HepG2 (cell line): ENCODE results near the gene DNAJB12. TPM values are rescaled to one million over a fixed set of nuclear protein-coding genes. Genes with fewer than 3 reads are reported as not detected.
A peak's percentile ranks its signal among the peaks of the same experiment; 100 is the strongest.

Source experiments
- AHR ChIP-seq: IDR thresholded peaks from 2 replicates; pipeline ENCODE4 v1.6.1; 2018; ENCODE audit warnings: missing genetic modification reagents, missing compliant biosample characterization
- ASH2L ChIP-seq: fragments of 300-600, 200-600 bp; sonication (generic); IDR thresholded peaks from 2 replicates; pipeline ENCODE4 v1.7.0; 2017; ENCODE audit warnings: low read depth, mild to moderate bottlenecking, moderate library complexity, mixed read lengths, low read length; ENCODE audit not compliant: insufficient read length
- FOXO4 ChIP-seq: sonication (generic); formaldehyde crosslinking; conservative IDR thresholded peaks from 2 replicates; pipeline ENCODE4 v1.8.1; 2023; ENCODE audit warnings: missing genetic modification reagents
- HIVEP1 ChIP-seq: sonication (generic); formaldehyde crosslinking; IDR thresholded peaks from 2 replicates; pipeline ENCODE4 v1.4.0; 2020; ENCODE audit warnings: mild to moderate bottlenecking, missing genetic modification reagents
- JUND ChIP-seq: sonication (generic); formaldehyde crosslinking; IDR thresholded peaks from 2 replicates; pipeline ENCODE4 v1.8.0; 2022; ENCODE audit warnings: mild to moderate bottlenecking, missing genetic modification reagents
- KDM5A ChIP-seq: fragments of 200-600 bp; sonication (generic); IDR thresholded peaks from 2 replicates; pipeline ENCODE4 v1.7.0; 2018; ENCODE audit warnings: antibody characterized with exemption, mild to moderate bottlenecking, low read length, borderline replicate concordance
- NFE2L2 ChIP-seq: fragments of 150-350 bp; IDR thresholded peaks from 2 replicates; pipeline ENCODE4 v1.6.1; 2014; ENCODE audit warnings: low read length
- NRL ChIP-seq: sonication (generic); formaldehyde crosslinking; IDR thresholded peaks from 2 replicates; pipeline ENCODE4 v1.5.0; 2020; ENCODE audit warnings: missing genetic modification reagents, mild to moderate bottlenecking, moderate library complexity, borderline replicate concordance
- POGK ChIP-seq: sonication (generic); formaldehyde crosslinking; conservative IDR thresholded peaks from 2 replicates; pipeline ENCODE4 v1.8.0; 2022; ENCODE audit warnings: mild to moderate bottlenecking, moderate library complexity, missing genetic modification reagents
- POLR2G ChIP-seq: fragments of 200-400 bp; formaldehyde crosslinking; IDR thresholded peaks from 2 replicates; pipeline ENCODE4 v1.6.1; 2018; ENCODE audit warnings: mild to moderate bottlenecking, low read depth, low read length, moderate library complexity
- PREB ChIP-seq: sonication (generic); formaldehyde crosslinking; IDR thresholded peaks from 2 replicates; pipeline ENCODE4 v1.4.0; 2020; ENCODE audit warnings: missing genetic modification reagents
- SOX5 ChIP-seq: IDR thresholded peaks from 2 replicates; pipeline ENCODE4 v1.6.1; 2016; ENCODE audit warnings: borderline replicate concordance
- SP5 ChIP-seq: IDR thresholded peaks from 2 replicates; pipeline ENCODE4 v1.6.1; 2016; ENCODE audit warnings: low read depth, borderline replicate concordance
- ZBTB1 ChIP-seq: sonication (generic); formaldehyde crosslinking; IDR thresholded peaks from 2 replicates; pipeline ENCODE4 v1.4.0; 2020; ENCODE audit warnings: missing genetic modification reagents, borderline replicate concordance
- ZNF263 ChIP-seq: sonication (generic); formaldehyde crosslinking; IDR thresholded peaks from 2 replicates; pipeline ENCODE4 v1.4.0; 2020; ENCODE audit warnings: missing genetic modification reagents
- ZNF264 ChIP-seq: sonication (generic); formaldehyde crosslinking; IDR thresholded peaks from 2 replicates; pipeline ENCODE4 v1.4.0; 2020; ENCODE audit warnings: missing genetic modification reagents
- ZNF333 ChIP-seq: sonication (generic); formaldehyde crosslinking; IDR thresholded peaks from 2 replicates; pipeline ENCODE4 v1.4.0; 2020; ENCODE audit warnings: mild to moderate bottlenecking, missing genetic modification reagents, borderline replicate concordance
- ZNF710 ChIP-seq: sonication (generic); formaldehyde crosslinking; IDR thresholded peaks from 2 replicates; pipeline ENCODE4 v1.5.0; 2020; ENCODE audit warnings: mild to moderate bottlenecking, missing genetic modification reagents, borderline replicate concordance
- ZNF772 ChIP-seq: sonication (generic); formaldehyde crosslinking; IDR thresholded peaks from 2 replicates; pipeline ENCODE4 v1.5.0; 2020; ENCODE audit warnings: mild to moderate bottlenecking, missing genetic modification reagents
- polyA plus RNA-seq, 8 experiments: library from polyadenylated mRNA; depleted of rRNA in 3 of 8; stranded (reverse) in 7 of 8; unstranded in 1 of 8; fragments of >200 nt; fragmentation: Illumina TruSeq in 4 of 8; extraction: Trizol in 4 of 8; gene quantifications; 2 replicates each; pipeline versions ENCODE4 v1.2.1 to v1.2.3, GENCODE V29; 2011 to 2016; ENCODE audit warnings: low read depth in 4 of 8, missing spikeins in 1 of 8, mixed read lengths in 1 of 8; ENCODE audit not compliant: insufficient read depth in 1 of 8
- total RNA-seq, 5 experiments: library from RNA; depleted of rRNA; stranded (reverse); fragments of >200 nt; fragmentation: Illumina TruSeq; extraction: Trizol; gene quantifications; 2 replicates each; pipeline ENCODE4 v1.2.3, GENCODE V29; 2016; ENCODE audit warnings: low read depth in 1 of 5

DNAJB12 gene
- total and polyA plus RNA-seq, 2 of the 13 experiments (the other 11 are each of a cell fraction or from before 2014, with no cell fraction given), result 10.8 to 18.2 TPM

GRCh38 chr10:72320676-72321247 is 34.0 kb downstream of the DNAJB12 start (continued):
- 0 out of 2 replicates have a peak, but pooled peaks have one; percentile 52 for TF ChIP-seq POGK (CRISPR knock-in tag)
- TF ChIP-seq ASH2L, result peak; percentile 35
- peak; percentile 89; the same call in 1 of the 2 replicates for TF ChIP-seq ZNF772 (CRISPR knock-in tag)
- TF ChIP-seq AHR (CRISPR knock-in tag), result no peak
- peak; percentile 40; the same call in 1 of the 2 replicates for TF ChIP-seq ZNF263 (CRISPR knock-in tag)
- TF ChIP-seq ZNF710 (CRISPR knock-in tag), result 0 out of 2 replicates have a peak, but pooled peaks have one; percentile 77
- TF ChIP-seq ZBTB1 (CRISPR knock-in tag), result no peak
- TF ChIP-seq PREB (CRISPR knock-in tag), result no peak
- TF ChIP-seq NRL (CRISPR knock-in tag), result peak; percentile 74; the same call in 1 of the 2 replicates
- peak; percentile 27; the same call in 1 of the 2 replicates for TF ChIP-seq SP5
- peak; percentile 66; the same call in 1 of the 2 replicates for TF ChIP-seq SOX5 (CRISPR knock-in tag)
- no peak for TF ChIP-seq FOXO4 (CRISPR knock-in tag)
- TF ChIP-seq JUND (CRISPR knock-in tag), result peak; percentile 71; the same call in 1 of the 2 replicates
- TF ChIP-seq KDM5A, result no peak
- TF ChIP-seq POLR2G, result peak; percentile 94
- no peak for TF ChIP-seq ZNF333
- peak; percentile 94 for TF ChIP-seq ZNF264
- 0 out of 2 replicates have a peak, but pooled peaks have one; percentile 1 for TF ChIP-seq NFE2L2
- TF ChIP-seq HIVEP1 (CRISPR knock-in tag), result peak; percentile 64; the same call in 1 of the 2 replicates
